ENCODE data around the gene ULBP3.
A peak's percentile ranks its signal among the peaks of the same experiment; 100 is the strongest.

Gene ULBP3

DNA sequence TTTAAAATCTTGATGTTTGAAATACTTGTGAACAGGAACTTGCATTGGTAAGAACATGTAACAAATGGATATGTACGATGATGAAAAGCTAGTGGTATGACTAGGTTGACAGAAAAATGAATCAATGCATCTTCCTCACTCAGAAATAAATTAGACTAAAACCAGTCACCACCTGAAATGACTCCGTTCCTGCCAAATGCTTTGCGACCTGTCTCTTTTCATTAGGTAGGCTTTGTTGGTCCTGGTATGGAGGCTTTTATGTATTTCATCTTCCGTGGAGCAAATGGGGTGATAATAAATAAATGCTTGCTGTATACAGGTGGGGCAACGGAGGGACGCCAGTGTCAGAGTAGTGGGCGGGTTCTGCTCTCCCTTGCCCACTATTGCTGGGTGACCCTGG is 17.1 kb upstream of the ULBP3 start:
- intact Hi-C loops (cut with DNase I; ENCODE audit: low total_unique reads): loop anchor here (10.0 kb wide), 1 partner anchor 729 kb away; no protein-coding TSS in a partner anchor
- Histone ChIP-seq H3K36me3 (no peaks in the 10 kb centered on the region), H3K27me3 (peaks cover 0 to 30% of the 10 kb centered on the region in 2 donors), H3K4me3 (no peak overlapping the region), H3K27ac (no peak overlapping the region), H3K4me1 (no peaks in the 10 kb centered on the region), H3K9me3 (no peaks in the 10 kb centered on the region)
- no peak for DNase-seq
- TF ChIP-seq, protein P1, sequence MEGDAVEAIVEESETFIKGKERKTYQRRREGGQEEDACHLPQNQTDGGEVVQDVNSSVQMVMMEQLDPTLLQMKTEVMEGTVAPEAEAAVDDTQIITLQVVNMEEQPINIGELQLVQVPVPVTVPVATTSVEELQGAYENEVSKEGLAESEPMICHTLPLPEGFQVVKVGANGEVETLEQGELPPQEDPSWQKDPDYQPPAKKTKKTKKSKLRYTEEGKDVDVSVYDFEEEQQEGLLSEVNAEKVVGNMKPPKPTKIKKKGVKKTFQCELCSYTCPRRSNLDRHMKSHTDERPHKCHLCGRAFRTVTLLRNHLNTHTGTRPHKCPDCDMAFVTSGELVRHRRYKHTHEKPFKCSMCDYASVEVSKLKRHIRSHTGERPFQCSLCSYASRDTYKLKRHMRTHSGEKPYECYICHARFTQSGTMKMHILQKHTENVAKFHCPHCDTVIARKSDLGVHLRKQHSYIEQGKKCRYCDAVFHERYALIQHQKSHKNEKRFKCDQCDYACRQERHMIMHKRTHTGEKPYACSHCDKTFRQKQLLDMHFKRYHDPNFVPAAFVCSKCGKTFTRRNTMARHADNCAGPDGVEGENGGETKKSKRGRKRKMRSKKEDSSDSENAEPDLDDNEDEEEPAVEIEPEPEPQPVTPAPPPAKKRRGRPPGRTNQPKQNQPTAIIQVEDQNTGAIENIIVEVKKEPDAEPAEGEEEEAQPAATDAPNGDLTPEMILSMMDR (IDR thresholded peaks at IDR 0.05): no peak

DNA sequence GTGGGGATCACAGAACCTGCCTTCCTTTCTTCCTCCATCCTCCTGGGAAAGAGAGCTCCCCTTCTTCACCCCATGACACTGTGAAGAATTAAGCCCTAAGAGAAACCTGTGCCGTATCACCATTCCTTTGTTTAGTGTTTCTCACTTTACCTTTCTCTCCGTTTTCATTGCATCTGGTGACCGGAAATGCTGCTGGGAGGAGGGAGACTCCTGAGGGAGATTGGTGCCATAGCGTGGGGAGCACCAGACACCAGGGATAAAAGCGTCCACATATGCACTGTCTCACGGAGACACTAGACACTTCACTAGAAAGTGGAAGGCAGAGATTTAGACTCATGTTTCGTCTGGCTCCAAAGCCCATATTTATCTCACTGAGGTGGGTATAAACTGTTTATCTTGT is 15.5 kb upstream of the ULBP3 start:
- no peaks in the 10 kb centered on the region for H3K36me3 ChIP-seq
- no peak for DNase-seq
- no peaks in the 10 kb centered on the region for H3K9me3 ChIP-seq
- TF ChIP-seq, protein P1 (IDR thresholded peaks at IDR 0.05): no peak
- peaks cover 0 to 33% of the 10 kb centered on the region in 2 donors for H3K27me3 ChIP-seq
- intact Hi-C loops (cut with DNase I; ENCODE audit: low total_unique reads): loop anchor here (5.0 to 10.0 kb wide), 3 partner anchors 248 to 730 kb away; no protein-coding TSS in a partner anchor
- H3K4me3 ChIP-seq: no peak overlapping the region
- no peaks in the 10 kb centered on the region for H3K4me1 ChIP-seq
- no peak overlapping the region for H3K27ac ChIP-seq

DNA sequence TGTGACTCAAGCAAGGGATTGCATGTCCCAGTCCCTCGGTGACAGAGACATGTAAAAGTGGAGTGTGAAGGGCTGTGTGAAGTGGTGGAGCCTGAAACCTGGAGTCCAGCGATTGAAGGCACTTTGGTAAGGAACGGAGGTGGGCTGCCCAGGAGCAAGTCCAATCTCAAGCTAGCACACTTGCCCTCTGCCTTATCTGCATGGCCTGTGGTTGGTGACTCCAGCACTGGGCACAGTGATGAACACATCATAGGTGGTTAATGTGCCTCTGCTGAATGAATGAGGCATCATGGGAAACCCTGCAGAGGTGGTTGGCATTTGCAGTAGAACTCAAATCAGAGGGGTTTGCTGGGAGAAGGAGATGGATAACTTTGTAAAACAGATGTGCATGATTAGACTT is 14.9 kb upstream of the ULBP3 start:
- peaks cover 0 to 33% of the 10 kb centered on the region in 2 donors for H3K27me3 ChIP-seq
- no peak for DNase-seq
- intact Hi-C loops (cut with DNase I; ENCODE audit: low total_unique reads): loop anchor here (5.0 to 10.0 kb wide), 3 partner anchors 248 to 731 kb away; no protein-coding TSS in a partner anchor
- H3K27ac ChIP-seq: no peak overlapping the region
- TF ChIP-seq, protein P1 (IDR thresholded peaks at IDR 0.05): no peak
- no peaks in the 10 kb centered on the region for H3K9me3 ChIP-seq
- H3K4me1 ChIP-seq: no peaks in the 10 kb centered on the region
- H3K36me3 ChIP-seq: no peaks in the 10 kb centered on the region
- H3K4me3 ChIP-seq: no peak overlapping the region

DNA sequence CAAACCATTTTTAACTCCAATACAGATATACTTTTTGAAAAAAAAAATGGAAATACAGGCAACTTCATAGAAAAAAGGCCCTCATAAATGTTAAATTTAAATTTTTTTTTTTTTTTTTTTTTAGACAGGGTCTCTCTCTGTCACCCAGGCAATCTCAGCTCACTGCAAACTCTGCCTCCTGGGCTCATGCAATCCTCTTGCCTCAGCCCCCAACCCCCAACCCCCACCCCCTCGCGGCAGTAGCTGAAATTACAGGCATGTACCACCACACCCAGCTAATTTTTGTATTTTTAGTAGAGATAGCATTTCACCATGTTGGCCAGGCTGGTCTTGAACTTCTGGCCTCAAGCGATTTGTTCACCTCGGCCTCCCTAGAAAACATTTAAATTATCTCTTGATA is 12.8 kb upstream of the ULBP3 start:
- peaks cover 0 to 33% of the 10 kb centered on the region in 2 donors for H3K27me3 ChIP-seq
- intact Hi-C loops (cut with DNase I; ENCODE audit: low total_unique reads): loop anchor here (5.0 to 10.0 kb wide), 3 partner anchors 251 to 733 kb away; no protein-coding TSS in a partner anchor
- DNase-seq: no peak
- TF ChIP-seq, protein P1 (IDR thresholded peaks at IDR 0.05): no peak
- H3K4me3 ChIP-seq: no peak overlapping the region
- H3K9me3 ChIP-seq: no peaks in the 10 kb centered on the region
- H3K27ac ChIP-seq: no peak overlapping the region
- no peaks in the 10 kb centered on the region for H3K4me1 ChIP-seq
- no peaks in the 10 kb centered on the region for H3K36me3 ChIP-seq

DNA sequence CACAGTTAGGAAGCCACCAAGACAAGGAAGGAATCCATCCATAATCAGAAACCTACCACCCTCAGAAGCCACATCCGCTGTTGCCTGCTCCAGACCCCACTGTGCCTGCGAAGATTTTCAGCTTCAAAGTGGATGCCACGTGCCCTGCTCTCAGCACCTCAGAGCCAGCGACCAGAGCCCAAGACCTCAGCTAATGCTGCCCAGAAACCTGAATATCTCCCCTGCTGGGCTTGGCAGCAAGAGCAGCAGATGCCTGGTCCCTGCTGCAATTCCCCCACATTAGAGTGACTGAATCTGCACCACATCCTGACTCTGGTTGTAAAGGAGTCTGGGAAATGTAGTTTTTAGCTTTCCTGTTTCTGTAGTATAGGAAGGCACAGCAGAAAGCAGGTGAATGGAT is 10.7 kb upstream of the ULBP3 start:
- Histone ChIP-seq H3K36me3 (no peaks in the 10 kb centered on the region), H3K4me1 (no peaks in the 10 kb centered on the region), H3K9me3 (no peaks in the 10 kb centered on the region), H3K4me3 (no peak overlapping the region), H3K27ac (no peak overlapping the region), H3K27me3 (peaks cover 0 to 25% of the 10 kb centered on the region in 2 donors)
- TF ChIP-seq, protein P1 (IDR thresholded peaks at IDR 0.05): no peak
- intact Hi-C loops (cut with DNase I; ENCODE audit: low total_unique reads): loop anchor here (5.0 to 10.0 kb wide), 3 partner anchors 253 to 735 kb away; no protein-coding TSS in a partner anchor
- peak in 1 of 2 donors; percentile 16 for DNase-seq

DNA sequence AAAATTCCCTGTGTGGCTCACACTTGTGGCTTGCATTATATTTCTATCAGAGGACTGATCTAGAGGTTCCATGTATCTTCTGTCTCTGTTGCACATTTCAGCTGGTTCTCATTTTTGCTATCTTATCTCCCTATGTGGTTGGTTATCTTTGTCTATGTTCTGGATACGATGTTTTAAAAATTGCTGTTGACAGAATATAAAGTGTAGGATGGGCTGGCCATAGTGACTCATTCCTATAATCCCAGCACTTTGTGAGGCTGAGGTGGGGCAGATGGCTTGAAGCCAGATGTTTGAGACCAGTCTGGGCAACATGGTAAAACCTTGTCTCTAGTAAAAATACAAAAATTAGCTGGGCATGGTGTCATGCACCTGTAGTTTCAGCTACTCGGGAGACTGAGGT is 9.9 kb upstream of the ULBP3 start:
- no peaks in the 10 kb centered on the region for H3K36me3 ChIP-seq
- no peak overlapping the region for H3K4me3 ChIP-seq
- H3K27me3 ChIP-seq: peaks cover 0 to 18% of the 10 kb centered on the region in 2 donors
- H3K4me1 ChIP-seq: no peaks in the 10 kb centered on the region
- TF ChIP-seq, protein P1 (IDR thresholded peaks at IDR 0.05): no peak
- no peaks in the 10 kb centered on the region for H3K9me3 ChIP-seq
- H3K27ac ChIP-seq: no peak overlapping the region
- intact Hi-C loops (cut with DNase I; ENCODE audit: low total_unique reads): no loop called here
- DNase-seq: no peak
